B cell (primary cell): ENCODE results near the gene PRTN3.

Source experiments
- EZH2 ChIP-seq: IDR thresholded peaks from 2 replicates; pipeline ENCODE4 v1.6.1; 2012; ENCODE audit warnings: borderline replicate concordance, low read depth, mild to moderate bottlenecking, moderate library complexity, low read length; ENCODE audit not compliant: insufficient read depth, poor library complexity, severe bottlenecking
- TF ChIP-seq, protein P1 (sequence below): fragments of 200-600 bp; IDR thresholded peaks from one replicate; pipeline ENCODE4 v1.8.0; 2022; ENCODE audit warnings: antibody characterized with exemption, mild to moderate bottlenecking

DNA sequence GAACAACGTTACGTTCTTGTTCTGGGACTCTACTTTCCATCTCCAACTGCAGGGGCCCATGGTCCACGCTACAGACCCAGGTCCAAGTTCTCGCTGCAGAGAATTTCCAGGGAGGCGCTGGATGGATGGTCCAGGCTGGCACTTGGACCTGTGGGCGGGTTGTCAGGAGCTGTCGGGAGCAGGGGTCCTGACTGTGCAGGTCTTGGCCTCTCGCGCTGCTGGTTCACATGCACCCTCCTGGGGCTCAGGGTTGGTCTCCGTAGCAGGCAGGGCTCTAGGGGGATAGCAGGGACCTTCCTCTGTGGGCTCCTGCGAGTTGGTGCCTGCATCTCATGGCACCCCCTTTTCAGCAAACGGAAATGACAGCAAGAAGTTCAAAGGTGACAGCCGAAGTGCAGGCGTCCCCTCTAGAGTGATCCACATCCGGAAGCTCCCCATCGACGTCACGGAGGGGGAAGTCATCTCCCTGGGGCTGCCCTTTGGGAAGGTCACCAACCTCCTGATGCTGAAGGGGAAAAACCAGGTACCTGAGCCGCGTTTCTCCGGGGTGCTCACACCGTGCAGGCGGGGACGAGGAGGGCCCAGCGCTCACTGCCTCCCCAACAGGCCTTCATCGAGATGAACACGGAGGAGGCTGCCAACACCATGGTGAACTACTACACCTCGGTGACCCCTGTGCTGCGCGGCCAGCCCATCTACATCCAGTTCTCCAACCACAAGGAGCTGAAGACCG lies 36.9 kb upstream of the PRTN3 start:
- TF ChIP-seq, protein P1, sequence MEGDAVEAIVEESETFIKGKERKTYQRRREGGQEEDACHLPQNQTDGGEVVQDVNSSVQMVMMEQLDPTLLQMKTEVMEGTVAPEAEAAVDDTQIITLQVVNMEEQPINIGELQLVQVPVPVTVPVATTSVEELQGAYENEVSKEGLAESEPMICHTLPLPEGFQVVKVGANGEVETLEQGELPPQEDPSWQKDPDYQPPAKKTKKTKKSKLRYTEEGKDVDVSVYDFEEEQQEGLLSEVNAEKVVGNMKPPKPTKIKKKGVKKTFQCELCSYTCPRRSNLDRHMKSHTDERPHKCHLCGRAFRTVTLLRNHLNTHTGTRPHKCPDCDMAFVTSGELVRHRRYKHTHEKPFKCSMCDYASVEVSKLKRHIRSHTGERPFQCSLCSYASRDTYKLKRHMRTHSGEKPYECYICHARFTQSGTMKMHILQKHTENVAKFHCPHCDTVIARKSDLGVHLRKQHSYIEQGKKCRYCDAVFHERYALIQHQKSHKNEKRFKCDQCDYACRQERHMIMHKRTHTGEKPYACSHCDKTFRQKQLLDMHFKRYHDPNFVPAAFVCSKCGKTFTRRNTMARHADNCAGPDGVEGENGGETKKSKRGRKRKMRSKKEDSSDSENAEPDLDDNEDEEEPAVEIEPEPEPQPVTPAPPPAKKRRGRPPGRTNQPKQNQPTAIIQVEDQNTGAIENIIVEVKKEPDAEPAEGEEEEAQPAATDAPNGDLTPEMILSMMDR: no peak
- TF ChIP-seq EZH2: no peak
